Subcutaneous abdominal adipose tissue (tissue), 5 donors: Measurements from ENCODE around the gene QKI.

Experiments used
- H3K27ac ChIP-seq: one replicate; pipeline ENCODE4 v1.7.0; 2013; ENCODE audit warnings: low read depth, mild to moderate bottlenecking, inconsistent platforms, low read length, moderate library complexity
- H3K27me3 ChIP-seq, 5 donors: one replicate each; pipeline ENCODE4 v1.7.0; 2013; ENCODE audit warnings: low read length in 5 of 5, inconsistent platforms in 1 of 5; ENCODE audit not compliant: control insufficient read depth in 5 of 5, insufficient read depth in 4 of 5
- H3K36me3 ChIP-seq, 5 donors: one replicate each; pipeline ENCODE4 v1.7.0; 2013; ENCODE audit warnings: low read length in 5 of 5; ENCODE audit not compliant: control insufficient read depth in 5 of 5, insufficient read depth in 5 of 5
- H3K4me1 ChIP-seq, 5 donors: one replicate each; pipeline ENCODE4 v1.7.0; 2013; ENCODE audit warnings: low read length in 5 of 5, mild to moderate bottlenecking in 3 of 5, moderate library complexity in 1 of 5; ENCODE audit not compliant: control insufficient read depth in 5 of 5, insufficient read depth in 5 of 5
- H3K4me3 ChIP-seq, 5 donors: one replicate each; pipeline ENCODE4 v1.7.0; 2013; ENCODE audit warnings: low read length in 5 of 5, low read depth in 1 of 5
- H3K9ac ChIP-seq, 5 donors: one replicate each; pipeline ENCODE4 v1.7.0; 2013; ENCODE audit warnings: low read length in 5 of 5, mild to moderate bottlenecking in 4 of 5, moderate library complexity in 3 of 5
- H3K9me3 ChIP-seq, 5 donors: one replicate each; pipeline ENCODE4 v1.7.0; 2013; ENCODE audit warnings: low read length in 5 of 5; ENCODE audit not compliant: control insufficient read depth in 5 of 5
- donor health status: healthy.
- donor health status: healthy.
- donor health status: healthy.
- donor health status: healthy.
- donor health status: healthy.

Gene QKI

DNA sequence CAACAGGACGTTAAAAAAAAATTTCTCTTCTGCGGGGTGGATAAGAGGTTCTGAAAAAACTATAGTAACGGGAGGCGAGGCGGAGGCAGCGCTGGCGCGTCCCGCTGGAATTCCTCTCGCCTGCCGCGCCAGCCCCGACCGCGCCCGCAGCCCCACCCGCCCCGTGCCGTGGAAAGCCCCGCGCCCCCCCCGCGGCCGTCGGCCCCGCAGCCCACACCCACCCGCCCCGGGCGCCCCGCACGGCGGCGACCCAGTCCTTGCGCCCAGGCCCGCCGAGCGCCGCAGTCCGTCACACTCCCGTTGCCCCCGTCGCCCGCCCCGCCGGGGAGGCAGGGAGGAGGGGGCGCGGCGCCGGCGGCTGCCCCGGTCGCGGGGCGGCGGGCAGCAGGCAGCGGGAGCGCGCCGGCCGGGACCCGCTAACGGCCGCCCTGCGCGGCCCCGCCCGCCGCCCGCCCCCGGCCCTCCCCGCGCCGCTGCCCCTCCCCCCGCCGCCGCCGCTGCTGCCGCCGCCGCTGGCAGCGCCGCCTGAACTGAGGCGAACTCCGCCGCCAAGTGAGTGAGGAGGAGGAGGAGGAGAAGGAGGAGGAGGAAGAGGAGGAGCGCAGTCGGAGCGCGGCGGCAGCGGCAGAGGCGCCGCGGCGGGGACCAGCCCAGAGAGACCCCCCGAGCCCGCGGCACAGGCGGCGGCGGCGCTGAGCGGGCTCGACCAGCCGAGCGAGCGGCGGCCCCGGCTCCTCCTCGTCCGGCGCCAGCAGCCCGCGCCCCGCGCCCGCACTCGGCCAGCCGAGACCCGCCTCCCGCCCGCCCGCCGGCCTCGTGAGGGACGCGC, at the start of gene QKI:
QKI (plus strand) TSS at position 602 of the 829 bp plus-strand sequence. CDS start 476 bp downstream, outside the sequence.
- Histone ChIP-seq H3K9ac (peak within 1 kb of the TSS; percentile 93 to 100 (median 98)), H3K36me3 (no peaks in the 10 kb centered on the region), H3K27me3 (no peaks in the 10 kb centered on the region), H3K27ac (peak within 1 kb of the TSS; percentile 100), H3K4me1 (peaks cover 0 to 28% (median 22%) of the 10 kb centered on the region in 5 donors), H3K9me3 (no peaks in the 10 kb centered on the region), H3K4me3 (peak within 1 kb of the TSS; percentile 77 to 99 (median 96))

DNA sequence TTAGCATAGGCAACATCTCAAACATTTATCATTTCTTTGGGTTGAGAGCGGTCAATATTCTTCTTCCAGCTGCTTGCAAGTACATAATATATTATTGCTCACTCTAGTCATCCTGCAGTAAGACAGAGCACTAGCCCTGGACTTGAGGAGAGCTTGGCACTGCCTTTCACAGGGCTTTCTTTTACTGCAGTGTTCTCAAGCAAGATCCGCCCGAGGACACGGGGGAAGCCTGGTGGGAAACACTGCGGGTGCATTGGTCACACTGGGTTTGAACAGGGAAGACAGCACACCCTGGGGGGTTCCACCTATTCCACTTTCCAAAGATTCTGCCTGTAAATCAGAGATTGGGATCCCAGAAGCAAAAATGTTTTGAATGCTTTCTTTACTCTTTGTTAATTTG, 48.2 kb upstream of the QKI start:
- Histone ChIP-seq H3K9ac (no peak overlapping the region), H3K4me3 (no peak overlapping the region), H3K27ac (no peak overlapping the region), H3K4me1 (peaks cover 0 to 17% (median 12%) of the 10 kb centered on the region in 5 donors), H3K9me3 (no peaks in the 10 kb centered on the region), H3K27me3 (no peaks in the 10 kb centered on the region), H3K36me3 (no peaks in the 10 kb centered on the region)

DNA sequence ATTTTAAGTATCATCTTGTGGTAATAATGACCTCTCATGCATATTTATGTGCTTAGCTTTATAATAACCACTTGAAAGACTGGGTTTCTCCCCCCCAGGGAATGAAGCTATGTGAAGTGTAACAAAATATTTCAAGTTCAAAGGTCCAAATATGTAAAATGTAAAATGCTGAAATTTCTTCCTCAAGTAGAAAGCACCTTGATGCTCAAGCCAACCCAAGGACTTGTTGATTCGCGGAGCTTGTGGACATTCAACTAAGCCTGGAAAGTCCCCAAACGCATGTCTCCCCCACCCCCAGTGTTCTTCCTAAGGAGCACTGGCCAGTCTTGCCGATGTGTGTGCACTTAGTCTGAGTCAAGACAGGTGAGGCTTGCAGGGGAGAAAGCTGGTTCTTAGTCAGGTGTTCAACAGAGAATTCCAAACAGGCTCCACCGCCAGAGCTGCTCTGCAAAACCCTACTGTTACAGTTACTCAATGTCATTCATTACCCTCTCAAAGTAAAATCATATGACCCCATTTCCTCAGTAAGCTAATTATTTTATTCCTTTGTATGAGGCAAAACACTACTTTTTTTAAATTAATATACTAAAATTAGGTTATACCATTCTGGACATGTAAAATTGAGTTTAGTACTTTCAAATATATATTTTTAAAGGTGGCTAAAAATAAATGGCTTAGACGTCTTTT, 46.9 kb upstream of the QKI start:
- H3K27me3 ChIP-seq: no peaks in the 10 kb centered on the region
- H3K4me3 ChIP-seq: no peak overlapping the region
- H3K36me3 ChIP-seq: no peaks in the 10 kb centered on the region
- peaks cover 0 to 17% (median 12%) of the 10 kb centered on the region in 5 donors for H3K4me1 ChIP-seq
- H3K27ac ChIP-seq: no peak overlapping the region
- no peak overlapping the region for H3K9ac ChIP-seq
- H3K9me3 ChIP-seq: no peaks in the 10 kb centered on the region

DNA sequence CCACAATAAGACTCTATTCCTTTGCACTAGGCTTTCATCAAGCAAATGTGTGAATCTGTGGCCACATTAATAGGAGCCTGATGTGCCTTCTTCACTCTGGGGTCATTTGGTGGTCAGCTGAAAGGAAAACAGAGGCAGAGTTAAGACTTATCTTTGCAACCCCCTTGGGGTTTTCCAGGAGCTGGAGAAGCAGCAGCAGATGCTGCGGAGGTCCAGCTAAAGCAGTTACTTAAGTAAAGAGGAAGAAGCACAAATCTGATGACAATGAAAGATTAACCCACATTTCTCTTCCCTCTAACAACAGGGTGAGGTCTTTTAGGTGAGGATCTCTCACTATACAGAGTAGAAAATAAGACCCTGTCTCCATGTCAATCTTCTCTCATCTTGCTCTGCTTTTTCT, 45.4 kb upstream of the QKI start:
- no peak overlapping the region for H3K27ac ChIP-seq
- H3K27me3 ChIP-seq: no peaks in the 10 kb centered on the region
- no peaks in the 10 kb centered on the region for H3K36me3 ChIP-seq
- no peak overlapping the region for H3K4me3 ChIP-seq
- H3K4me1 ChIP-seq: peaks cover 0 to 17% (median 12%) of the 10 kb centered on the region in 5 donors
- H3K9me3 ChIP-seq: no peaks in the 10 kb centered on the region
- no peak overlapping the region for H3K9ac ChIP-seq

DNA sequence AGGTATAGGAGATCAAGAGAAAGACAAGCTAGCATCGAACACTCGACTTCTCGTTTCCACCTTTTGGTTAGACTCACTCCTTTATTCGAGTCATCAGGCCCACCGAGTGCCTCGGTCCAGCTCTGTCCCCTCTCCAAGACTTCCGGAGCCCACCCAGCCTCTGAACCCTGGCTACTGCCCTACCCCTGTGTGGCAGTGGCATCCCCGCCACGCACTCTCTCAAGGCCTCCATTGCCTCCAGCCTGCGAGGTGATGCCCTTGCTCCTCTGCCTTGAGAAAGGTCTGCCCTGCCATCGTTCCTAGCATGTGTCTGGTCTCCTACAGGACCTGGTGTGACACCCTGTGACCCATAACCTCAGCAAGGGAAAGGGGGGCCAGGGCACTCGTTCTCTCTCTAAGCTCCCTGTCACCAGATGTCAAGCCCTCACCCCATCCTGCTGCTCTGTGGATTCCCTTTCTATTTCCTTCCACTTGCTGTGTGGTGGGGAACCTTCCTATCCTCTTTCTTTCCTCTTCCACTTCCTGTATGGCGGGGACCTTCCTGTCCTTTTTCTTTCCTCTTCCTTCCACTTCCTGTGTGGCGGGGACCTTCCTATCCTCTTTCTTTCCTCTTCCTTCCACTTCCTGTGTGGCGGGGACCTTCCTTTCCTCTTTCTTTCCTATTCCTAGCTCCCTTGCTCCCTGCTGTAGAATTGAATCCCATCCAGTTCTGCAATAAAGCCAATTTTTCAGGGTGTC, 44.7 kb upstream of the QKI start:
- H3K4me1 ChIP-seq: peaks cover 0 to 17% (median 12%) of the 10 kb centered on the region in 5 donors
- no peaks in the 10 kb centered on the region for H3K36me3 ChIP-seq
- H3K9ac ChIP-seq: no peak overlapping the region
- H3K9me3 ChIP-seq: no peaks in the 10 kb centered on the region
- no peak overlapping the region for H3K4me3 ChIP-seq
- no peak overlapping the region for H3K27ac ChIP-seq
- no peaks in the 10 kb centered on the region for H3K27me3 ChIP-seq

GRCh38 chr6:163370464-163371117, 43.9 kb upstream of the QKI start:
- Histone ChIP-seq H3K36me3 (no peaks in the 10 kb centered on the region), H3K27ac (no peak overlapping the region), H3K4me1 (peaks cover 0 to 17% (median 12%) of the 10 kb centered on the region in 5 donors), H3K9ac (no peak overlapping the region), H3K9me3 (no peaks in the 10 kb centered on the region), H3K27me3 (no peaks in the 10 kb centered on the region), H3K4me3 (no peak overlapping the region)

DNA sequence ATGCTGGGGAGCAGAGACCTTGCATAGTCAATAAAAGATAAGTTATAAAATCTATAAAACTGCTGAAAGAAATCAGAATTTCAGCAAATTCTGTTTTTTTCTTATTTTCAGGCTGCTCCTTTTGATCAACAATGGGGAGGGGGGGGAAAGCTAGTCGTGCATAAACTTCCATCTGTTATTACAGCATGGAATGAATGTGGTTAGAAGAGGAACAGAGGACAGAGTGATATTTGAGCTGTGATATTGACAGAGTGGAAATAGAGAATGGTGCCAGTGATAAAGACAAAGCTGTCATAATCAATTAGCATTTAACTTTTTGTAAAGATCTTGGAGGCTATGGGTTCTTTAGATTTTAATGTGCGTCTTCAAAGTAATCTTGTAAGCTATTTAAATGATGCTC, 43.4 kb upstream of the QKI start:
- Histone ChIP-seq H3K27ac (no peak overlapping the region), H3K9ac (no peak overlapping the region), H3K36me3 (no peaks in the 10 kb centered on the region)

DNA sequence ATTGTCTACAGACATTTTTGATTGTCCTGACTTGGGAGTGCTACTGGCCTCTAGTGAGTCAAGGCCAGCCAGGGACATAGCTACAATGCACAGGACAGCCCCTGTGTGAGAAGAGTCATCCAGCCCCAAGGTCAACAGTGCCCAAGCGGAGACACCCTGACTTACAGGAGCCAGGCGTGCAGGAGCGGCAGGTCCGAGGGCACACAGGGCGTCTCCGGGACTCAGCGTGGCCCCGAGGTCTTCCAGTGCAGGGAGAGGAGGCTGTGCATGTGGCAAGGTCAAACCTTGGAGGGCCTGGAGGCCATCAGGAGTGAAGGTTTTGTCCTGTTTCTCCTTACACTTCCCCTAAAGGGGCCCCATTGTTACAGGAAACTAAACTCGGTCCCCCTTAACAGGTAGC, 41.3 kb upstream of the QKI start:
- no peaks in the 10 kb centered on the region for H3K9me3 ChIP-seq
- H3K27me3 ChIP-seq: no peaks in the 10 kb centered on the region

More for the DNA sequence above, 43.4 kb upstream of the QKI start:
- Histone ChIP-seq H3K4me1 (peaks cover 0 to 17% (median 12%) of the 10 kb centered on the region in 5 donors), H3K4me3 (no peak overlapping the region), H3K27me3 (no peaks in the 10 kb centered on the region), H3K9me3 (no peaks in the 10 kb centered on the region)

DNA sequence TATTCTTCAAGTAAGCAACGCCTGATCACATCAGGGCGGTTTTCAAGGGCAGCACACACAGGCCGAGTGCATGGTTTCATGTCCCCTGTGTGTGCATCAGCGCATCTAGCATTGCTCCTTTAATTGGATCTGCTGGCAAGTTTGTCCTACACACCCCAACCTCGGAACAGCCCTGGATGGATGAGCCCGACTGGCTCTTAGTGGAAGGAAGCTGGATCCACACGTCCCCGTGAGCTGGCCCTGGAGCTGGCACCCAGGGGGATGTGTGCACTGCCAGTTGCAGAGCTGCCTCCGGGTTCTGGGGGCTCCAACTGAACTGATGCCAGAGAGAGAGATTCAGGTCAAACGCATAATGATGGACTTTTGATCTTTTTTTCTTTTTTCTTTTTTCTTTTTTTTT, 39.2 kb upstream of the QKI start:
- Histone ChIP-seq H3K4me3 (no peak overlapping the region), H3K9me3 (no peaks in the 10 kb centered on the region), H3K27me3 (no peaks in the 10 kb centered on the region), H3K9ac (no peak overlapping the region), H3K27ac (no peak overlapping the region), H3K36me3 (no peaks in the 10 kb centered on the region), H3K4me1 (no peaks in the 10 kb centered on the region)

More for the DNA sequence above, 41.3 kb upstream of the QKI start:
- Histone ChIP-seq H3K36me3 (no peaks in the 10 kb centered on the region), H3K9ac (no peak overlapping the region), H3K27ac (no peak overlapping the region), H3K4me1 (peaks cover 0 to 6% (median 0%) of the 10 kb centered on the region in 5 donors), H3K4me3 (no peak overlapping the region)
